Large intestine (tissue), 3 donors: ENCODE measurements around the gene PLXNA1. TPM values are rescaled to one million over a fixed set of nuclear protein-coding genes. Genes with fewer than 3 reads are reported as not detected.

Experiments used
- DNase-seq, 2 donors: peaks; one replicate each; pipeline versions ENCODE4 v3.0.0 to v3.0.0-alpha.2; 2013
- H3K27ac ChIP-seq: one replicate; pipeline ENCODE4 v1.5.1; 2013; ENCODE audit warnings: low read length
- H3K27me3 ChIP-seq: 2 replicates; pipeline ENCODE4 v1.6.1; 2013; ENCODE audit warnings: low read length; ENCODE audit not compliant: control insufficient read depth, insufficient read depth
- H3K36me3 ChIP-seq: 2 replicates; pipeline ENCODE4 v1.6.1; 2013; ENCODE audit warnings: low read length; ENCODE audit not compliant: control insufficient read depth, insufficient read depth
- H3K4me1 ChIP-seq: one replicate; pipeline ENCODE4 v1.6.1; 2013; ENCODE audit warnings: low read length; ENCODE audit not compliant: control insufficient read depth, insufficient read depth
- H3K4me3 ChIP-seq: one replicate; pipeline ENCODE4 v1.5.1; 2013; ENCODE audit warnings: low read length
- H3K9me3 ChIP-seq: one replicate; pipeline ENCODE4 v1.6.1; 2013; ENCODE audit warnings: mild to moderate bottlenecking, low read depth, low read length, moderate library complexity; ENCODE audit not compliant: control insufficient read depth
- WGBS: methylation state at CpG from one replicate; pipeline ENCODE4 v1.1.5; 2013; ENCODE audit warnings: low lambda C conversion rate; ENCODE audit not compliant: insufficient coverage; 5-methylcytosine and 5-hydroxymethylcytosine counted together
- polyA plus RNA-seq: library from polyadenylated mRNA; unstranded; fragments of 120-200 nt; gene quantifications from one replicate; pipeline ENCODE4 v1.2.1, GENCODE V29; 2013

Gene PLXNA1
- polyA plus RNA-seq, 1 donor = 16.5 TPM

GRCh38 chr3:126995926-126996512 is 13.1 kb downstream of the PLXNA1 start:
- WGBS = no CpG with 5 or more reads among the region's 11 CpGs

GRCh38 chr3:126996905-126997304 is 14.0 kb downstream of the PLXNA1 start:
- no CpG with 5 or more reads among the region's 7 CpGs for WGBS
- no peak overlapping the region for H3K4me3 ChIP-seq

More at GRCh38 chr3:126995926-126996512, 13.1 kb downstream of the PLXNA1 start:
- Histone ChIP-seq H3K4me1 (no peaks in the 10 kb centered on the region), H3K36me3 (peaks cover 15% of the 10 kb centered on the region), H3K27me3 (no peaks in the 10 kb centered on the region), H3K4me3 (no peak overlapping the region), H3K27ac (no peak overlapping the region), H3K9me3 (no peaks in the 10 kb centered on the region)
- DNase-seq = no peak

GRCh38 chr3:126997455-126998038 is 14.6 kb downstream of the PLXNA1 start:
- DNase-seq = no peak
- no peaks in the 10 kb centered on the region for H3K9me3 ChIP-seq
- H3K4me1 ChIP-seq = peaks cover 8% of the 10 kb centered on the region
- no peak overlapping the region for H3K27ac ChIP-seq
- H3K36me3 ChIP-seq = peaks cover 4% of the 10 kb centered on the region
- H3K27me3 ChIP-seq = no peaks in the 10 kb centered on the region
- no peak overlapping the region for H3K4me3 ChIP-seq
- WGBS = no CpG with 5 or more reads among the region's 19 CpGs

More at GRCh38 chr3:126996905-126997304, 14.0 kb downstream of the PLXNA1 start:
- Histone ChIP-seq H3K36me3 (peaks cover 7% of the 10 kb centered on the region), H3K9me3 (no peaks in the 10 kb centered on the region), H3K4me1 (peaks cover 5% of the 10 kb centered on the region), H3K27ac (no peak overlapping the region), H3K27me3 (no peaks in the 10 kb centered on the region)
- DNase-seq = no peak

GRCh38 chr3:126998320-126998719 is 15.4 kb downstream of the PLXNA1 start:
- no peak for DNase-seq
- Histone ChIP-seq H3K9me3 (no peaks in the 10 kb centered on the region), H3K4me1 (peaks cover 8% of the 10 kb centered on the region), H3K27me3 (no peaks in the 10 kb centered on the region), H3K4me3 (no peak overlapping the region), H3K36me3 (peaks cover 4% of the 10 kb centered on the region), H3K27ac (no peak overlapping the region)
- no CpG with 5 or more reads among the region's 4 CpGs for WGBS

- no peak for DNase-seq
Measured at GRCh38 chr3:126998728-126999127, 15.8 kb downstream of the PLXNA1 start.

GRCh38 chr3:126999383-126999782 is 16.5 kb downstream of the PLXNA1 start:
- no peak for DNase-seq
- Histone ChIP-seq H3K4me1 (peaks cover 8% of the 10 kb centered on the region), H3K36me3 (peaks cover 2% of the 10 kb centered on the region), H3K9me3 (no peaks in the 10 kb centered on the region), H3K27ac (no peak overlapping the region), H3K27me3 (no peaks in the 10 kb centered on the region), H3K4me3 (no peak overlapping the region)
- no CpG with 5 or more reads among the region's 15 CpGs for WGBS

More at GRCh38 chr3:126998728-126999127, 15.8 kb downstream of the PLXNA1 start:
- Histone ChIP-seq H3K27ac (no peak overlapping the region), H3K27me3 (no peaks in the 10 kb centered on the region), H3K4me1 (peaks cover 8% of the 10 kb centered on the region), H3K36me3 (peaks cover 2% of the 10 kb centered on the region), H3K4me3 (no peak overlapping the region), H3K9me3 (no peaks in the 10 kb centered on the region)
- no CpG with 5 or more reads among the region's 3 CpGs for WGBS

GRCh38 chr3:127000119-127000518 is 17.2 kb downstream of the PLXNA1 start:
- Histone ChIP-seq H3K27ac (no peak overlapping the region), H3K9me3 (no peaks in the 10 kb centered on the region), H3K4me1 (peaks cover 8% of the 10 kb centered on the region), H3K27me3 (no peaks in the 10 kb centered on the region), H3K4me3 (no peak overlapping the region), H3K36me3 (peaks cover 5% of the 10 kb centered on the region)
- no CpG with 5 or more reads among the region's 15 CpGs for WGBS
- no peak for DNase-seq

GRCh38 chr3:127000761-127001160 is 17.8 kb downstream of the PLXNA1 start:
- 100% methylated on average over 2 of the region's 12 CpGs for WGBS
- no peaks in the 10 kb centered on the region for H3K27me3 ChIP-seq

GRCh38 chr3:127001486-127002194 is 18.7 kb downstream of the PLXNA1 start:
- peaks cover 8% of the 10 kb centered on the region for H3K4me1 ChIP-seq
- DNase-seq = no peak
- H3K36me3 ChIP-seq = peaks cover 14% of the 10 kb centered on the region
- no peak overlapping the region for H3K27ac ChIP-seq
- H3K27me3 ChIP-seq = no peaks in the 10 kb centered on the region
- no peak overlapping the region for H3K4me3 ChIP-seq
- no CpG with 5 or more reads among the region's 23 CpGs for WGBS
- H3K9me3 ChIP-seq = no peaks in the 10 kb centered on the region

More at GRCh38 chr3:127000761-127001160, 17.8 kb downstream of the PLXNA1 start:
- peaks cover 8% of the 10 kb centered on the region for H3K4me1 ChIP-seq
- H3K36me3 ChIP-seq = peaks cover 5% of the 10 kb centered on the region
- H3K9me3 ChIP-seq = no peaks in the 10 kb centered on the region
- H3K4me3 ChIP-seq = no peak overlapping the region
- H3K27ac ChIP-seq = no peak overlapping the region
- DNase-seq = no peak

GRCh38 chr3:127002195-127003174 is 19.6 kb downstream of the PLXNA1 start:
- Histone ChIP-seq H3K4me3 (no peak overlapping the region), H3K27me3 (no peaks in the 10 kb centered on the region), H3K36me3 (peaks cover 18% of the 10 kb centered on the region), H3K9me3 (no peaks in the 10 kb centered on the region), H3K27ac (no peak overlapping the region), H3K4me1 (peaks cover 8% of the 10 kb centered on the region)
- DNase-seq = peak; percentile 50 to 60
- no CpG with 5 or more reads among the region's 26 CpGs for WGBS
